NOMO-1 (cell line): ENCODE data around the gene ESRRA.

ENCODE experiments used
- DNase-seq, 2 experiments: peaks; one replicate each; lab custom pipeline; 2025; ENCODE audit not compliant: unreplicated experiment in 2 of 2; lab: John Stamatoyannopoulos, UW

ESRRA gene

GRCh38 chr11:64291262-64291751 lies 14.0 kb upstream of the ESRRA start, which contains the start of gene KCNK4:
KCNK4 (plus strand) TSS chr11:64291302; CDS start chr11:64293019, 1,717 bp downstream.
- no peak for DNase-seq

- DNase-seq = no peak
Measured at GRCh38 chr11:64291752-64292459, 13.4 kb upstream of the ESRRA start.

DNA sequence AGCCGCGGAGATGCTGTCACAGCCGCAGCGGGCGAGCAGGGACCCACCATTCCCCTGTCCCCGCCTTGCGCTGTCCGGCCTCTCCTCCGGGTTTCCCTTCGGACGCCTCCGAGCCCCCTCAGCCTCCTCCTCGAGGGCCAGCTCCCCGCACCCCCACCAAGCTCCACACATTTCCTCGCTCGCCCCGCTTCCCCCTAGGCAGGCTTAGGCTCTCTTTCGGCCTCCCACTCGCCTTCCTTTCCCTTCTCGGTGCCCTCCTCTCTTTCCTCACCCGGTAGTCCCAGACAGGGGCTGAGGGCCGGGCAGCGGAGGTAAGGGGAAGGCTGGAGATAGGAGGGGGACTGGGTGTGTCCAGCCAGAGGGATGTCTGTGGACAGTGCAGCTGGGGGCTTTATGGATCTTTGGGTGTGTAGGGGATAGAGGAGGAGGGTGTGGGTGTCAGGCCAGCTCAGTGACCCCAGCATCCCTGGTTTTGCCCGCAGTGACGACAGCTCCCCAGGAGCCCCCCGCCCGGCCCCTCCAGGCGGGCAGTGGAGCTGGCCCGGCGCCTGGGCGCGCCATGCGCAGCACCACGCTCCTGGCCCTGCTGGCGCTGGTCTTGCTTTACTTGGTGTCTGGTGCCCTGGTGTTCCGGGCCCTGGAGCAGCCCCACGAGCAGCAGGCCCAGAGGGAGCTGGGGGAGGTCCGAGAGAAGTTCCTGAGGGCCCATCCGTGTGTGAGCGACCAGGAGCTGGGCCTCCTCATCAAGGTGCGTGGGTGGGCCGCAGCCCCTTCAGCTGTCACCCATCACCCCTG lies 12.7 kb upstream of the ESRRA start:
- no peak for DNase-seq

DNA sequence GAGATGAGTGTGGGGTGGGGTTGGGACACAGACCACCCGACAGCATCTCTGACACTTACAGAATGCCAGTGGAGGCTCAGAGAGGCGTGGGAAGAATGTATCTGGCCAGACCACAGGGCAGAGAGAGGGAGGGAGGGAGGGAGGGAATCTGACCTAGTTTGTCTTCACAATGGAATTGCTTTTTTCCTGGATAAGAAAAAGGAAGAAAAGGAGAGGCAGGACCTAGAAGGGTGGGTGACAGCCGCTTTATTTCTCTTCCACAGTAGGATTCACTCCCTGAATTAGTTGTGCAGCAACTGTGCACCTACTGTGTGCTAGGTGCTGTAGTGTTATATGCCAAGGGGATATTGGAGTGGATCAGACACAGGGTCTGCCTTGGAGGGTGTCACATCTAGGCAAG lies 10.6 kb upstream of the ESRRA start:
- no peak for DNase-seq

GRCh38 chr11:64295760-64296159 lies 9.6 kb upstream of the ESRRA start:
- no peak for DNase-seq

DNA sequence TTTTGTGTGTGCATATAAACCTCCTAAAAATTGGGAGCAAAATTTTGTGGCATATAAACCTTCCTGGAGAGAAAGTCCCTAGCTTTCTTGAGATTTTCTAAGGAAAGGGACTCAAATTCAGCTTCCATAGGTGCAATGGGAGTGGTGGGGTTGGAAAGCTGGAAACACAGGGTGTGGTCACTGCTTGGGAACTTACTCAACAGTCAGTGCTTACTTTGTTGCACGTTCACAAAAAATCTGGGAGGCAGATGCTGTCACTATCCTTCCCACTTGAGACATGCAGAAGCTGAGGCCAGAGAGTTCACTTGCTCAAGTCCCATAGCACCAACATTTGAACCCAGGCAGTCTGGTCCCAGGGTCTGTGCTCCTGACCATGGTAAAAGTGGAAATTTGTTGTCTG lies 9.1 kb upstream of the ESRRA start:
- DNase-seq = no peak

DNA sequence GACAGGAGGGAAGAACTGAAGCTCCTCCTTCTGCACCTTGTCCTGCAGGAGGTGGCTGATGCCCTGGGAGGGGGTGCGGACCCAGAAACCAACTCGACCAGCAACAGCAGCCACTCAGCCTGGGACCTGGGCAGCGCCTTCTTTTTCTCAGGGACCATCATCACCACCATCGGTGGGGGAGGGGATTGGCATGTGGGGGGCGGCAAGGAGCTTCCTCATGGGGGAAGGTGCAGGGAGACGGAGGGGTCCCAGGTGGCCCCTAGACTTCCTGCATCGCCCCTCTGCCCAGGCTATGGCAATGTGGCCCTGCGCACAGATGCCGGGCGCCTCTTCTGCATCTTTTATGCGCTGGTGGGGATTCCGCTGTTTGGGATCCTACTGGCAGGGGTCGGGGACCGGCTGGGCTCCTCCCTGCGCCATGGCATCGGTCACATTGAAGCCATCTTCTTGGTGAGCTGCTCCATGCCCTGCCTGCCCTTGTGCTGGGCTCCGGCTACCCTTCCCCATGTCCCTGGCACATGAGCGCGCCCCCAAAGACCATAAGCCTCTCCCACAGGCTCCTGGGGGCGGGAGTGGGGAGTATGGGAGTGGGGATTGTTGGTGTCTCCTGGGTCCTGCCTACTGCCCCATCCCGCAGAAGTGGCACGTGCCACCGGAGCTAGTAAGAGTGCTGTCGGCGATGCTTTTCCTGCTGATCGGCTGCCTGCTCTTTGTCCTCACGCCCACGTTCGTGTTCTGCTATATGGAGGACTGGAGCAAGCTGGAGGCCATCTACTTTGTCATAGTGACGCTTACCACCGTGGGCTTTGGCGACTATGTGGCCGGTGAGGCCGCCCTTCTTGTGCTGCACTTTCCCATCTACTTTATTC lies 8.3 kb upstream of the ESRRA start:
- DNase-seq = no peak

DNA sequence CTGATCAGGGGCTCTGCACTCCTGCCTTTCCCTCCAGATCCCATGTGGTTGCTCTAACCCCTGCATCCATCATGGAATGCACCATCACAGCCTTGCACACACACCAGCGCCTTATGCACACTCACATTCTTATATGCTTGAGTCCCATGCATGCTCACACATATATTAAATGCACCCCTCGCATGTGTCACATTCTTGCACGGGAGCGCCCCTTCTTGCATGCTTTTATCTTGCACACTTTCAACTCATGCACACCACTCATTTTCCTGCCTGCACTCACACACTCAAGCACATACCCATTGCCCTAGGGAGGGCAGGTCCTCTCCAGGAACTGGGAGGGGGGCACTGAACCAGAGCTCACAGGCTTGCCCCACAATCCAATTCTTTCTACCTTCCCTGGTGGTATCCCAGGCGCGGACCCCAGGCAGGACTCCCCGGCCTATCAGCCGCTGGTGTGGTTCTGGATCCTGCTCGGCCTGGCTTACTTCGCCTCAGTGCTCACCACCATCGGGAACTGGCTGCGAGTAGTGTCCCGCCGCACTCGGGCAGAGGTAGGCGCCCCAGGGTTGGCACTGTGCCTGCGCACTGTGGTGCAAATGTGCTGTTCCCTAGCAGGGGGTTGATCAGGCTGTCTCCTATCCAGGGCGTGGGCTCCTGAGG lies 7.5 kb upstream of the ESRRA start:
- no peak for DNase-seq

DNA sequence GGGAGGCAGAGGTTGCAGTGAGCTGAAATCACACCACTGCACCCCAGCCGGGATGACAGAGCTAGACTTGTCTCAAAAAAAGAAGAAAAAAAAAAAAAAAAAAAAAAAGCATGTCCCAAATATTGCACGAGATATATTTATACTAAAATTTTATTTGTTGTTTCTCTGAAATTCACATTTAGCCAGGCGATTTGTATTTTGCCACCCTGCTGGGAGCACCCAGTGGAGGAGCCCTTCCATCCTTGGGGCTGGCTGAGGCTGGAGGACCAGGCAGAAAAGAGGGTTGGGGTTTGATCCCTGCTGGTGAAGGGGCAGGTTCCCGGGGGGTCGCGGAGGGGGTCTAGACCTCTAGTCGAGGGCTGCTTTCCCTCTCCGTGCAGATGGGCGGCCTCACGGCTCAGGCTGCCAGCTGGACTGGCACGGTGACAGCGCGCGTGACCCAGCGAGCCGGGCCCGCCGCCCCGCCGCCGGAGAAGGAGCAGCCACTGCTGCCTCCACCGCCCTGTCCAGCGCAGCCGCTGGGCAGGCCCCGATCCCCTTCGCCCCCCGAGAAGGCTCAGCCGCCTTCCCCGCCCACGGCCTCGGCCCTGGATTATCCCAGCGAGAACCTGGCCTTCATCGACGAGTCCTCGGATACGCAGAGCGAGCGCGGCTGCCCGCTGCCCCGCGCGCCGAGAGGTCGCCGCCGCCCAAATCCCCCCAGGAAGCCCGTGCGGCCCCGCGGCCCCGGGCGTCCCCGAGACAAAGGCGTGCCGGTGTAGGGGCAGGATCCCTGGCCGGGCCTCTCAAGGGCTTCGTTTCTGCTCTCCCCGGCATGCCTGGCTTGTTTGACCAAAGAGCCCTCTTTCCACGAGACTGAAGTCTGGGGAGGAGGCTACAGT lies 6.1 kb upstream of the ESRRA start:
- no peak for DNase-seq

- no peak for DNase-seq
Measured at GRCh38 chr11:64299847-64300648, 5.3 kb upstream of the ESRRA start, which contains the start of gene CATSPERZ. CATSPERZ (plus strand) TSS chr11:64300358; CDS start chr11:64300411, 53 bp downstream.

- DNase-seq = no peak
Measured at GRCh38 chr11:64303109-64304031, 2.0 kb upstream of the ESRRA start.

GRCh38 chr11:64304032-64304315 lies 1.4 kb upstream of the ESRRA start:
- no peak for DNase-seq

DNA sequence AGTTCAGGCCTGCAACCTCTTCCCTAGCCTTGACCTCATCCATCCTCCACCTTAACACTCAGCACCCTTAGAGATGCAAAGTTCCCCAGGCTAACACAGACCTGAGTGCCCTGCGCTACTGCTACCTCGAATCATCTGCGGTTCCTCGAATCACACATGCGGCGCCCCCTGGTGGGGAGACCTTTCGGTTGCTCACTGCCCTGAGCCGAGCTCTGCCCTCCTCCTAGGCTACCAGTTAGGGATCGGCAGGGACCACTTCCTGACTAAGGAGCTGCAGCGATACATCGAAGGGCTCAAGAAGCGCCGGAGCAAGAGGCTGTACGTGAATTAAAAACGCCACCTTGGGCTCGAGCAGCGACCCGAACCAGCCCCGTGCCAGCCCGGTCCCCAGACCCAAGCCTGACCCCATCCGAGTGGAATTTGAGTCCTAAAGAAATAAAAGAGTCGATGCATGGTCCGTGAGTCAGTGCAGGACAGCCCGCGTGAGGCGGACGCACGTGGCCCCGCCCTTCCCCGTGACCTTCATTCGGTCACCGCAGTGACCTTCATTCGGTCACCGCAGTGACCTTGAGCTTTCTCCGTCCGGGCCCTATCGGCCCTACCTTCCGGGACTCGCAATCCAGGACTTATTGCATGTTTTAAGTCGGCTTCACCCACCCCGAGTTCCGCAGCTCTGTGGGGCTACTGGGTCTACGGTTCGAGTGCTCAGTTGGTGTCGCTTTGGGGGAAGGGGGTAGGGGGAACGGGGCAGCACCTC lies 830 bp upstream of the ESRRA start:
- DNase-seq = peak; percentile 86 to 94

- DNase-seq = peak; percentile 67
Measured at GRCh38 chr11:64305691-64306562, 603 bp downstream of the ESRRA start.

GRCh38 chr11:64306563-64306875 lies 1.2 kb downstream of the ESRRA start:
- DNase-seq = no peak

- no peak for DNase-seq
Measured at GRCh38 chr11:64306876-64307622, 1.7 kb downstream of the ESRRA start.
